SW 1271 (cell line): ENCODE data around the gene ZNF282.

Experiments used
- DNase-seq, 2 experiments: peaks; one replicate each; lab custom pipeline; 2025; lab: John Stamatoyannopoulos, UW

The ZNF282 gene

DNA sequence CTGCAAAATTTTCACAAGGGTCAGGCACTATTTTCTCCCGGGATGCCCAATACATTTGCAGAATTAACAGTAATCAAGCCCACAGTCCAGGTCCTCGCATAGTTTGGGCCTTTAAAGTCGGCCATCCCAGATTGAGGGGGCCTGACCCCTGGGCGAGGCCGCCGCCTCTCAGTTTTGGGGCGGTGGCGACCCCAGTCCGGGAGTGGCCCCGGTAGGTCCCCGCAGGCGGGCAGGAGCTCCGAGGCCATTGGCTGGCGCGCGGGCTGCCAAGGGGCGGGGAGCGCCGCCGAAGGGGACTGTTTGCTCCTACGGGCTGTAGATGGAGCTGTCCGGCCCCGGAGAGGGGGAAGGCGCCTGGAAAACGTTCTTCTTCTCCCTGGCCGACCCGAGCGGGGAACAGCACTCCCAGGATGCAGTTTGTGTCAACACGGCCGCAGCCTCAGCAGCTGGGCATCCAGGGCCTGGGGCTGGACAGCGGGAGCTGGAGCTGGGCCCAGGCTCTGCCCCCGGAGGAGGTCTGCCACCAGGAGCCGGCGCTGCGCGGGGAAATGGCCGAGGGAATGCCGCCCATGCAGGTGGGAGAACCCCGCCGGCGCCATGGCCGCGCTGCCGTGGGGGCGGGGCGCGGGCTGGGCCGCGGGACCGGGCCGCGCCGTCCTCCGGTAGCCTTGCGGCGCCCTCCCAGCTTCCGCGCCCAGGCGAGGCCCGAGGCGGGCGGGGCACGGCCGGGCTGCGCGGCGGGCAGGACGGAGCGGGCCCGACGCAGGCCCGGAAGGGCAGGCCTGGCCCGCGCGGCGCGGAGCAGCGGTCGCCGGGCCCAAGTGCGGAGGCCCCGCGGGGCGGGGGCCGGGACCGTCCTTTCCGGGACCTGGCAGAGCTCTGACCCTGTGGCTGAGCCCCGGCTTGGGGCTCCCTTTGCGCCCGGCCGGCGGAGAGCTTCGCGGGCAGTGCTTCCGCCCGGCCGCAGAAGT lies at the start of gene ZNF282:
TSS of gene ZNF282 (plus strand) at position 367 of the 971 bp plus-strand sequence. CDS start at position 411, 44 bp downstream.
- peak; percentile 57 to 88 for DNase-seq

DNA sequence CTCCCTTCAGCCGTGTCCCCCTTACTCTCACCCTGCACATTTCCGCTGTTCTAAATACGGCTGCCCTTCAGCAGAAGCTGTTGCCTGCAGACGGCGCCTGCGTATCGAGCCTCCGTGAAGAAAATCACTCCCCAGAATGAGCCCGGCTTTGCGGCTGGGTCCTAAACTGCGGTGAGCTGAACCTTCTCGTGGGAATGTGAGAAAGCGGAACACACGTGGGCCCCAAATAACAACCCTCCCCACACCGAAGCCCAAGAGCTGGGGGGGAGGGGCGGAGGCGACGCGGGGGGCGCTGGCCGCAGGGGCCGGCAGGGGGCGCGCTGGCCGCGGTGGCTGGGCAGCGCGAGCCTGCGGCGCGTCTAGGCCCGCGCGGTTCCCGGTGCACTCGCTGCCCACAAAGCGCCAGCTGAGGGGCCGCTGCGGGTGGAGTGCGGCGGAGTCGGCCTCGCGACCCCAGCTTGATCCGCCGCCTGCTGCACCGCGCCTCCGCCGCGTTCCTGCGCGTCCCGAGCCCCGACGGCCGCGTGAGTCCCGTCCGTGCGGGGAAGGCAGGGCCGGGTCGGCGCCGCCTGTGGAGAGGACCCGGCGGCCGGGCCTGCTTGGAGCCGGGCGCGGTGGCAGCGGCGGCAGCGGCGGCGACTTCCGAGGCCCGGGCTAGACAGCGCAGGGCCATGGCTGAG lies 48.1 kb upstream of the ZNF282 start, which contains the start of gene ZNF398:
TSS of gene ZNF398 (plus strand) at position 382 of the 680 bp plus-strand sequence. CDS start at position 672, 290 bp downstream.
- DNase-seq = peak in 1 of 2 experiments; percentile 60

DNA sequence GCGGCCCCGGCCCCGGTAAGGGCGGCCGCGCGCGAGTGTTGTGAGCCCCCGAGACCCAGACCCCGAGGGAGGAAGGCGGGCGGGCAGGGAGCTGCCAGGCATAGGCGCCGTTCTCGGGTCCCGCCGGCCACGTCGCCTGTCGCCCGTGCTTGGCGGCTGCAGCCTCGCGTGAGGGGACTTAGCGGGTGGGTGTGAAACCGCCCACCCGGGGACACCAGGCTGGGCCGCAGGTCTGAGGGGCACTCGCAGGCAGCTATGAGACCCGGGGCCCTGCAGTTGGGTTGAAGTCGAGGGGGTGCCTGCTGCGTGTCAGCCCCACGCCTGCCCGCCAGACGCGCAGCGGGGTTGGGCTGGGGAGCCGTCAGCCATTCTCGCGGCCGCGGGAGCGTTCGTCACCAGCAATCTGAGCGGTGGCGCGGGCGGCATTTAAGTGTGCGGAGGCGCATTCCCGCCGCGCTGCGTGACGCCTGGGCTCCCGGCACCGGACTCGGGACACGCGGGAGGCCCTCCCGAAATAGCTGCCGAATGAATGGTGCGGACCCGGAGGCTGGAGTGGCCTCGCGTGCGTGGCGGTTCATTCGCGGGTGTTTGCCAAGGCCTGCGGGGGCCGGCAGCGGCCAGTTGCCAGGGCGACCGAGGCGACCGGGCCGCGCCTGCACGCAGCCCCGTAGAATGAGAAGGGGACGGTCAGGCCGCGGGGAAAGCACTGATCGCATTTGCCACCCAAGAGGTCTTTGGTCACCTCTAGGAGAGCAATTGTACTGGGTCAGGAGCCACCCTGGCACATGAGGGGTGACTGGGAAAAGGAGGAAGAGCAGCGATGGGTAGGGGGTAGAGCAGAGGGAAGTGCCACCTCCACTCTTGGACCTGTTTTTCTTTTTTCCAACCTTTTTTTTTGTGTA lies 47.3 kb upstream of the ZNF282 start:
- DNase-seq = peak in 1 of 2 experiments; percentile 35

DNA sequence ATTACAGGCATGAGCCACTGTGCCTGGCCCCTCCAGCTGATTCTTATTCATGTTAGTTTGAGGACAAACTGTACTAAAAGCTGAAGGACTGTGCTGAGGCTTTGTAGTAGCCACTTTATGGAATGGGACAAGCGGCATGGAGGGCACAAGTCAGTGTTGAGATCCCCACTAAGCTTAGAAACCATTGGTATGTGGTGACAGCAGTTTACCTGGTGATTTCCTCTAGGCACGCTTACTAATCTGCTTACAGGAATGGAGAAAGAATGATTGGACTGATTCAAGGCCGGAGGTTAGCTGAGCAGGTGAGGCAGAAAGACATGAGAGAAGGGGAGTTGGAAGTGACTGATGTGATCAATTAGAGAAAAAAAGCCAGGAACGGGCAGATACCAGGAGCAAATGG lies 44.4 kb upstream of the ZNF282 start:
- DNase-seq = no peak

DNA sequence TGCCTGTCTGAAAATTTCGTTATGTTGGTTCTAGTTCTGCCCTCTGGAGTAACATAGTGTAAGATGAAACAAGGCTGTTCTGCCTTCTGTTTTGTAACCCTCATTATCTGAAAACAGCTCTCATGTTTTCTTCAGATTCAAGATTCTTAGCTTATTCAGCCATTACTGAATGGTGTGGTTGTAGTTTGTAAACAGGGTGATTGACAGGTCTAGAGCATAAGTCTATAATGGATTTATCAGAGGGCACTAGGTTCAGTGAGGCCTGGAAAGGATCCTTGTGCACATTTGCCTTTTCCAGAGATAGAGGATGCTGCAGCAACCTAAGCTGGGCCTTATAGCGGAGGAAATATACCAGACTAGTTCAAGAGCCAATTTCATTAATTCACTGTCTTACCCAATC lies 42.0 kb upstream of the ZNF282 start:
- no peak for DNase-seq

DNA sequence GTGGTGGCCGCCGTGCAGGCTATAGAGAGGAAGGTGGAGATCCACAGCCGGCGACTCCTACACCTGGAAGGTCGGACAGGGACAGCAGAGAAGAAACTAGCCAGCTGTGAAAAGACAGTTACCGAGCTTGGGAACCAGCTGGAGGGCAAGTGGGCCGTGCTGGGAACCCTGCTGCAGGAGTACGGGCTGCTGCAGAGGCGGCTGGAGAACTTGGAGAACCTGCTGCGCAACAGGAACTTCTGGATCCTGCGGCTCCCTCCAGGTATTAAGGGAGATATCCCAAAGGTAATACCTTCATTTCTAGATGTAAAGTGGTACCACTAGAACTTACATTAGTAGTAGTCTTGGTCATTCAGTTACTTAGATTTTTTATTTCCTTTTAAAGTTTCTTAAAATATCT lies 41.3 kb upstream of the ZNF282 start:
- no peak for DNase-seq

DNA sequence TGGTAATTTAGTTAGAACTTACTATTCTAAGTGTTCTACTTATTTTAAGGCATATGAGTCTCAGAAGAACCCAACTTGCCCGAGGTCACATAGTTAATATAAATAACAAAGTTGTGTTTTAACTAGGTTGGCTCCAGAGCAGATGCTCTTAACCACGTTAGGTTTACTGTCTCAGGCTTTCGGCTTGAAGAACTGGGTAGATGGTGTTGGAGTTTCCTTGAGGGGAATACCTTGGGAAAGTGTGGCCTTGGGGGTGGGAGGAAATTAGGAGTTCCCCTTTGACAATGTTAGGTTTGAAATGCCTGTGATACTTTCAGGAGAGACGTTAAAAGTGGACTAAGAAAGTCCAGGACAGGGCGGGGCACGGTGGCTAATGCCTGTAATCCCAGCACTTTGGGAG lies 38.4 kb upstream of the ZNF282 start:
- no peak for DNase-seq

DNA sequence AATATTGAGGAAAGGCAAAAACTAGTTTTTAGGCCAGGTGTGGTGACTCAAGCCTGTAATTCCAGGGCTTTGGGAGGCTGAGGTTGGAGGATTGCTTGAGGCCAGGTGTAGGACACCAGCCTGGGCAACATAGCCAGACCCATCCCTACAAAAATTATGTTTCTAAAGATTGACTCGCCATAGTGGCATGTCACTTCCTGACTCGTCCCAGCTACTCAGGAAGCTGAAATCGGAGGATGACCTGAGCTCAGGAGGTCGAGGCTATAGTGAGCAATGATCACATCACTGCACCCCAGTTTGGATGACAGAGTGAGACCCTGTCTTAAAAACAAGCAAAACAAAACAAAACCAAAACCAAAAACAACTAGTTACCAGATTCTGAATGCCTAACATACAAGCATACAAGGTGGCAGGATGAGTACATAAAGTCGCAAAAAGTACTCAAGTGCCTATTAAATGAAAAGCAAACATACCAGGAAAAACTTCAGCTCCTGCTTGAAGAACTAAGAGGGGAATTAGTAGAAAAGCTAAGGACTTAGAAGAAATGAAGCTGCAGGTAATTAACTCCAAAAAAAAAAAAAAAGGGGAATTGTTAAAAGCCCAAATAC lies 34.0 kb upstream of the ZNF282 start:
- DNase-seq = no peak

DNA sequence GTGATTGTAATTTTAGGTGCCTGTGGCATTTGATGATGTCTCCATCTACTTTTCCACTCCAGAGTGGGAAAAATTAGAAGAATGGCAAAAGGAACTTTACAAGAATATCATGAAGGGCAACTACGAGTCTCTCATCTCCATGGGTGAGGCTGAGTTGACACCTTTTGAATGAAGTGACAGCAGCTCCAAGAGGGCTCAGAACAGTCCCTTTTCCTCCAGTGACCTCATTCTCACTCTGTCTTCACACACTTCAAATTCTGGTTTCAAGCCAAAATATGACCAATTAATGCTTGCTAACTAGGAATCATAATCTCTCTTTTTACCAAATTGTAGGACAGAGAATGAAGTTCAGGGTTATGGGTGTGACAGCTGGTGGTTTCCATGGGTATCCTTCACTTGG lies 29.2 kb upstream of the ZNF282 start:
- DNase-seq = no peak

DNA sequence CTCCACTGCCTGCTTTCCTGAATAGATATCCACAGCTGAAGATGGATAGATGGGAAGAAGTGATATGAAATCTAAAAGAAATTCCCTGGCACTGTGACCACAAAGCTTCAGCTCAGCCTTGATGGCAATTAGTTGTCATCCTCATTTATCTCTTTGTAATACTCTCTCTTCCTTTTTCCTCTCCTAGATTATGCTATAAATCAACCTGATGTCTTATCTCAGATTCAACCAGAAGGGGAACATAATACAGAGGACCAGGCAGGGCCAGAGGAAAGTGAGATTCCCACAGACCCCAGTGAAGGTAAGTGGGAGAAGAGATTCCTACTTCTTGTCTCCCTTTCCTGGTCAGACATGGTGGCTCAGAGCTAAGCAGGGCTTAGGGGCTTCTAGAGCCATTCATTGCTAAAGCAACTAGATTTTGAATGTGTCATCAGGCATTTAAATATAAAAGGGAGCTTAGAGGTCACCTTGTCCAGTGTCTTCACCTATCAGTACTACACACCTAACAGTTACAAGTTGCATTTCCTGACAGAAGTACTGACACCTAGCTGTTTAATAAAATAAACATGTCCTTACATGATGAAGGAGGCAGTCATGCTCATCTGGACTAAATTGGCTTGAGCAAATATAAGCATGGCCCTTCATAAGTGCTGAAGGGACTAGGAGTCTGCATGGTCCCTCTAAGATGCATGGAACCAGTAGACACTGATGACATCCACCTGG lies 28.6 kb upstream of the ZNF282 start:
- DNase-seq = no peak

DNA sequence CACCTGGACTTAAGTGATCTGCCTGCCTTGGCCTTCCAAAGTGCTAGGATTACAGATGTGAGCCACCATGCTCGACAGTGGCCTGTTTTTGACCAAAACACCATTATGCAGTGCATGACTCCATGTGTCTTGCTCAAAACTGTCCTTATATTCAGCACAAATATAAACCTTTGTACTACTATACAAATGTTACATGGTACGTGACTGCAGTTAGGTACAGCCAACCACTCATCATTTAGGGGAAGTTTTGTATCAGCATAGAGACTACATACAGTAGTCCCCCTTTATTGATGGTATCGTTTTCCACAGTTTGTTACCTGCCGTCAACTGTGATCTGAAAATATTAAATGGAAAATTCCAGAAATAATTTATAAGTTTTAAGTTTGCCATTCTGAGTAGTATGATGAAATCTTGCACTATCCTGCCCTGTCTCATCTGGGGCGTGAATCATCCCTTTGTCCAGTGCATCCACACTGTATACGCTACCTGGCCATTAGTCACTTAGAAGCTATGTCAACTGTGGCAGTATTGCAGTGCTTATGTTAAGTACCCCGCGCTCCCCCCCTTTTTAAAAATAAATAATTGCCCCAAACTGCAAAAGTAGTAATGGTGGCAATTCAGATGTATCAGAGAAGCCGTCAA lies 23.3 kb upstream of the ZNF282 start:
- DNase-seq = no peak

DNA sequence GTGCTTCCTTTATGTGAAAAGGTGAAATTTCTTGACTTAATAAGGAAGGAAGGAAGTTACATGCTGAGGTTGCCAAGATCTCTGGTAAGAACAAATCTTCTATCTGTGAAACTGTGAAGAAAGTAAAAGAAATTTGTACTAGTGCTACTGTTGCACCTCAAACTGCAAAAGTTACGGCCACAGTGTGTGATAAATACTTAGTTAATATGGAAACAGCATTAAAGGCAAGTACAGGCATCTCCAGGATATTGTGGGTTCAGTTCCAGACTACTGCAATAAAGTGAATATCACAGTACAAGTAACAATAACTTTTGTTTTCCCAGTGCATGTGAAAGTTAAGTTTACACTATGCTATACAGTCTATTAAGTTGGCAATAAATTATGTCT lies 22.8 kb upstream of the ZNF282 start:
- DNase-seq = no peak

DNA sequence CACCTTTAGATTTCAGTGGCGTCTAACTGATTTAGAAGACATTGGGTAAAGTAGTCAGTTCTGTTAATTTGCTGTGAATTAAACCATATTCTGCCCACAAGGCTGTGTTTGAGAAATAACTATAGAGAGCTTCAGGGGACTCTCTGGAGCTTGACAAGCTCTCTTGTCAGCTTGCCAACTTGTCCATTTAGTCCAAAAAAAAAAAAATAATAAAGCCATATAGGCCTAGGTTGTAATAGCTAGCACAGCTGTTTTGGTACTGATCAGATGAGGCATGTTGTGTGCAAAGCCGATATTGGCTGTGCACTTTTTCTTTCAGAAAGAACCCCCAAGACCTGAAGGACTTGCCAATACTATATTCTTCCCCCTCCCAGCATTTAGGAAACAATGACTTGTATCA lies 20.2 kb upstream of the ZNF282 start:
- DNase-seq = no peak

DNA sequence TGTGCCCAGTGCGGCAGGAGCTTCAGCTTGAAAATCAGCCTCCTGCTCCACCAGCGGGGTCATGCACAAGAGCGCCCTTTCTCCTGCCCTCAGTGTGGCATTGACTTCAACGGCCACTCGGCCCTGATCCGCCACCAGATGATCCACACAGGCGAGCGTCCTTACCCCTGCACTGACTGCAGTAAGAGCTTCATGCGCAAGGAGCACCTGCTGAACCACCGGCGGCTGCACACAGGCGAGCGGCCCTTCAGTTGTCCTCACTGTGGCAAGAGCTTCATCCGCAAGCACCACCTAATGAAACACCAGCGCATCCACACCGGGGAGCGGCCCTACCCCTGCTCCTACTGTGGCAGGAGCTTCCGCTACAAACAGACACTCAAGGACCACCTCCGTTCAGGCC lies 16.1 kb upstream of the ZNF282 start:
- no peak for DNase-seq

DNA sequence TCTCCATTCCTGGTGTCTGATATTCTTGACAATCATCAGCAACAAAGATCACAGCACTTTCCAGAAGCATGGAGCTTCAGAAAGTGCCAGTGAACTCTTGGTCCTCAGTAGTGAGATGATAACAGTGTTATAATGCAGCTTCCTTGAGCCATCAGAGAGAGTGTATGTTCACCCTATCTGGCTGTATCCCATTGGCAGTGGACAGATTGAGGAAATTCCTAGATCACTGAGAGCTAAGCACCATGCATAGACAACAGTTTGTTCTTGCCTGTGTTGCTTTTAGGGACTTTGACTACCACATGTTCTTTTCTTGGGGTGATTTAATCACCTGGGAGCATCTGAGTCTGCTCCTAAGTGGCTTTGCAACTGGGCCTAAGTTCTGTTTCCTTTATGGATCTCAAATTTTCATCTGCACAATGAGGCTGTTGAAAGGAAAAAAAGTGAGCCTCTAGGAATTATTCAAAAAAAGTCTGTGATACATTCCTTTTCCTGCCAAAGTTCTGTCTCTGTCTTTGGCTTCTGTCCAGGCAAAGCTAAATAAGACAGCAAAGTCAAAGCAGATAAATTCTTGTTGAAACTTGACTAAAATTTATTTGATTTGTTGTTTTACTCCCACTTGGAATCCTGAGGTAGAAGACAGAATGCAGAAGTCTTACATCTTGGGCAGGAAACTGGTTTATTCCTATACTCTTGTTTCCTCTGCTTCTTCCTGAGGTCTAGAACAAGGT lies 14.5 kb upstream of the ZNF282 start:
- DNase-seq = no peak

DNA sequence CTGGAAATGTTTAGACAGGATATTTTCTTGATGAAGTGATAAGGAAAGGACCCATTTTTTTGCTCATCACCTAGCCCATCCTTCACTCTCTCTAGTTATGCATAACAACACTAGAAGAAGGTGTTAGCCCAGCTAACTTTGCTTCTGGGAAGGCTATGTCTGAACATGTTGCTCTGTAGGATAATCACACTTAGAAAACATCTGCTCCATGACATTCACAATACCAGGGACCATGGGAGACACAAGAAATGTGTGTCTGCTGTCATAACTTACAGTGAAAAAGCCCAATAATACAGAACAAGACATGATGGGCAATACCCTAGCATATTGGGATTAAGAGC lies 13.9 kb upstream of the ZNF282 start:
- DNase-seq = no peak

DNA sequence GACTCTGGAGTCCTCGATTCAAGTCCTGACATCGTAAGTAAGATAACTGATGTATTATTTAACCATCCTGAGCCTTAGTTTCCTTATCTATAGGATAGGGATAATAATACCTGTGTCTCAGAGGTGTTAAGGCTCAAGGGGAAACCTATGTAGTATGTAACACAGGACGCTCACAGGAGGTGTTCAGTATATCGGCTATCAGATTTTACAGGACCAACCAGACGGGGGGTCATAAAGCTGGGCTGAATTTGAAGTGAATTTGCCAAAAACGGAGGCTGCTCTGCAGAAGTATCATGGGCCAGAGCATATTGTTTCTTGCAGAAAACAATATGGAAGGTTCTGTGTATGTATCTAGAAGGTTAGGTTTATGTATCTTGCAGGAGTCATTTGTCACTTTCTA lies 11.1 kb upstream of the ZNF282 start:
- no peak for DNase-seq

DNA sequence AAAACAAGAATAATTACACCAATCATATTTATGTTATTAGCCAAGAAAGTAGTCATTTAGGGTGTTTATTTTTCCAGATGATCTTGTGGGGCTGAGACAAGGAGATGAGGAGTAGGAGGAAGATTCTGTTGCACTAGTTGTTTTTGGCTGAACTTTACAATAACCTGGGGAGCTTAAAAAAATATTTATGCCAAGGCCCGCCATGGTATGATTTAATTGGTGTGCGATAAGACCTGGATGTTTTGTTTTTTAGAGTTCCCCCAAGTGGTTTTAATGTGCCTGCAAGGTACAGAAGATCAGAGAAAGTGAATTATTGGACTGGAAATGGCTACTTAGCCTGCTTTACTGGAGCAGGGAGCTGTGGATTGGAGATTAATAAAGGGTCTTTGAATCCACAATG lies 7.1 kb upstream of the ZNF282 start:
- no peak for DNase-seq

DNA sequence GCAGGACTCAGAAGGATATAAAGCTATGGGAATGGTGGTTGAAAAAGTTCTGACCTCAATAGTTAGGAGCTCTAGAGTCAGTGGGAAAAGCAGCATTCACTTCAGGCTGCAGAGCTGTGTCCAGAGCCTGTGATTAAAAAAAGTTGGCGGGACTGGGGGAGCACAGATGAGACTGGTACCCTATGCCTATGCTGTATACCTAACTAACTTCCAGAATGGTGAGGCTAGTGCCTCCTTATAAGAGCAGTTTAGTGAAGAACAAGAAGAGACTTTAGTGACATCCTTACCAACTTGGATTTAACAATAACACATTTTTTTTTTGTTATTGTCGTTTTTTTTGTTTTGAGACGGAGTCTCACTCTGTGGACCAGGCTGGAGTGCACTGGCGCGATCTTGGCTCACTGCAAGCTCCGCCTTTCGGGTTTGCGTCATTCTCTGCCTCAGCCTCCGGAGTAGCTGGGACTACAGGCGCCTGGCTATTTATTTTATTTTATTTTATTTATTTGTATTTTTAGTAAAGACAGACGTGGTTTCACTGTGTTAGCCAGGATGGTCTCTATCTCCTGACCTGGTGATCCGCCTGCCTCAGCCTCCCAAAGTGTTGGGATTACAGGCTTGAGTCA lies 6.6 kb upstream of the ZNF282 start:
- DNase-seq = no peak
